ENCODE data around the gene ARHGEF16.

ARHGEF16 gene

GRCh38 chr1:3498246-3498930 is 43.9 kb downstream of the ARHGEF16 start:
- H3K36me3 ChIP-seq, result peaks cover 0 to 33% (median 0%) of the 10 kb centered on the region in 11 experiments; a peak in 4 of 22 replicates
- H4K20me1 ChIP-seq, result peaks cover 0 to 100% (median 93%) of the 10 kb centered on the region in 11 experiments; a peak in 18 of 22 replicates
- no peak overlapping the region for H3K4me3 ChIP-seq

DNA sequence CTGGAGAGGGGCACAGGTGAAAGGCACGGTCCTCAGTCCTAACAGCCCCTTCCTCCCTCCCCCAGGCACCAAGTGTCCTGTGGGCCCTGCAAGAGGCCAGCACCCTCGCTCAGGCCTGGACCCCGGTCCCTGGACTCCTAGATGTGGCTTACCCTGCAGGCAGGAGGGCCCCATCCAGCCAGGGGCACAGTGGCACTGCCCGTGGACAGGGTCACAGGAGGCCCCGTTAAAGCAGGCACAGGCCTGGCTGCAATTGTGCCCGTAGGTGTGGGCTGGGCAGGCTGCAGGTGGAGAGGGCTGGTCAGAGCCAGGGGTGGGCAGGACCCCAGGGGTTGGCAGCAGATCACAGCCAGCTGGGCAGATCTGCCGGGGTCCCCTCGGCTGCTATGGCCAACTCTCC is 44.5 kb downstream of the ARHGEF16 start:
- Histone ChIP-seq H3K9me3 (replicated peaks in 1 of 11) (no peaks in the 10 kb centered on the region), H3K9ac (peak overlapping the region in 2 of 11 experiments; percentile 24 to 29; a peak in 2 of 22 replicates), H3K4me2 (peak overlapping the region in 8 of 11 experiments; percentile 43 to 66 (median 60); a peak in 15 of 22 replicates), H3K27me3 (no peaks in the 10 kb centered on the region), H3K27ac (no peak overlapping the region), H4K20me1 (peaks cover 0 to 100% (median 94%) of the 10 kb centered on the region in 11 experiments; a peak in 18 of 22 replicates), H3K4me3 (no peak overlapping the region), H3K4me1 (peaks cover 36 to 92% (median 67%) of the 10 kb centered on the region in 10 experiments), H3K36me3 (peaks cover 0 to 27% (median 0%) of the 10 kb centered on the region in 11 experiments; a peak in 3 of 22 replicates)
- no peak for TF ChIP-seq Cebpa-rat (IDR thresholded peaks at IDR 0.05)

More at GRCh38 chr1:3498246-3498930, 43.9 kb downstream of the ARHGEF16 start:
- Histone ChIP-seq H3K4me1 (peaks cover 33 to 92% (median 67%) of the 10 kb centered on the region in 10 experiments), H3K27ac (no peak overlapping the region), H3K27me3 (no peaks in the 10 kb centered on the region), H3K9me3 (replicated peaks in 1 of 11) (no peaks in the 10 kb centered on the region), H3K9ac (peak overlapping the region in 3 of 11 experiments; percentile 24 to 35 (median 29); a peak in 3 of 22 replicates), H3K4me2 (peak overlapping the region in 9 of 11 experiments; percentile 29 to 66 (median 57); a peak in 17 of 22 replicates)
- TF ChIP-seq Cebpa-rat (IDR thresholded peaks at IDR 0.05), result no peak

DNA sequence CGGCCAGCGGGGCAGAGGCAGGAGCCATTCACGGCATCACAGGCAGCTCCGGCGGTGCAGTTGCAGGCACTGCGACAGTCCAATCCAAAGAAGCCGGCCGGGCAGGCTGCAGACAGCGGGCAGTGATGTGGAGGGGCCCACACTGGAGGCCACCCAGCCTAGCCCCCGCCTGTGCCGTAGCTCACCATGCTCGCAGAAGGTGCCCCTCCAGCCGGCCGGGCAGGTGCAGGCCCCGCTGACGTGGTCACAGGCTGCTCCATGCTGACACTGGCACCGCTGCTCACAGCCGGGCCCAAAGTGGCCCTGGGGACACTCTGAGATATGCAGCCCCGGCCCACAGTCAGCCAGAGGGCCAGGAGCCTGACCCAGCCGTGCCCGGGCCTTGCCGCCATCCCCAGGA is 45.1 kb downstream of the ARHGEF16 start:
- Histone ChIP-seq H3K36me3 (peaks cover 0 to 30% (median 0%) of the 10 kb centered on the region in 11 experiments; a peak in 4 of 22 replicates), H3K27me3 (no peaks in the 10 kb centered on the region), H3K9me3 (replicated peaks in 1 of 11) (no peaks in the 10 kb centered on the region), H3K9ac (no peak overlapping the region), H3K27ac (no peak overlapping the region), H3K4me2 (peak overlapping the region in 2 of 11 experiments; percentile 8 to 64; a peak in 2 of 22 replicates), H3K4me3 (no peak overlapping the region), H4K20me1 (peaks cover 0 to 100% (median 94%) of the 10 kb centered on the region in 11 experiments; a peak in 18 of 22 replicates), H3K4me1 (peaks cover 43 to 87% (median 62%) of the 10 kb centered on the region in 10 experiments)
- TF ChIP-seq Cebpa-rat (IDR thresholded peaks at IDR 0.05), result no peak

DNA sequence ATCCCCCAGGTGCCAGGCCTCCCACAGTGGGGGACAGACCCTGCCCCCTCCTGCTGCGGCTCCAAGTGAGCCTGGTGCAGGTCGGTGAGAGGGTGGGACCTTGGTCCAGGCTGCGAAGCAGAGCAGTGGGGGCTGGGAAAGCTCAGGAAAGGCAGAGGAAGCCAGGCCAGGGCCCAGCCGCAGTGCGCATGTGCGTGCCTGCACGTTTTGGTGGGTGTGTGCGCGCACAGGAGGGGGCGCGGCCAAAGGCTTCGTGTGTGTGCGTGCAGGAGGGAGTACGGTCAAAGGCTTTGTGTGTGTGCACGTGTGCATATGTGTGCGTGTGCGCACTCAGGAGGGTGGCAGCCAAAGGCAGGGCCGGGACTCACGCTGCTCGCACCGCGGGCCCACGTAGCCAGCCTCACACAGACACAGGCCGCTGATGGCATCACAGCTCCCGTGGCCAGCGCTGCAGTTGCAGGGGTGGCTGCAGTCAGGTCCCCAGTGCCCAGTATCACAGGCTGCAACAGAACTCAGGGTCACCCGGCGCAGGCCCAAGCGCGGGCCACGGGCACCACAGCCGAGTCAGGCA is 45.9 kb downstream of the ARHGEF16 start:
- H4K20me1 ChIP-seq, result peaks cover 0 to 100% (median 94%) of the 10 kb centered on the region in 11 experiments; a peak in 18 of 22 replicates
- peaks cover 0 to 38% (median 0%) of the 10 kb centered on the region in 11 experiments; a peak in 4 of 22 replicates for H3K36me3 ChIP-seq
- H3K9me3 ChIP-seq (replicated peaks in 1 of 11), result no peaks in the 10 kb centered on the region
- H3K27ac ChIP-seq, result no peak overlapping the region
- peaks cover 46 to 79% (median 56%) of the 10 kb centered on the region in 10 experiments for H3K4me1 ChIP-seq
- no peaks in the 10 kb centered on the region for H3K27me3 ChIP-seq
- TF ChIP-seq Cebpa-rat (IDR thresholded peaks at IDR 0.05), result no peak
- H3K4me3 ChIP-seq, result no peak overlapping the region
- H3K9ac ChIP-seq, result no peak overlapping the region
- H3K4me2 ChIP-seq, result peak overlapping the region in 3 of 11 experiments; percentile 61 to 70 (median 68); a peak in 6 of 22 replicates

DNA sequence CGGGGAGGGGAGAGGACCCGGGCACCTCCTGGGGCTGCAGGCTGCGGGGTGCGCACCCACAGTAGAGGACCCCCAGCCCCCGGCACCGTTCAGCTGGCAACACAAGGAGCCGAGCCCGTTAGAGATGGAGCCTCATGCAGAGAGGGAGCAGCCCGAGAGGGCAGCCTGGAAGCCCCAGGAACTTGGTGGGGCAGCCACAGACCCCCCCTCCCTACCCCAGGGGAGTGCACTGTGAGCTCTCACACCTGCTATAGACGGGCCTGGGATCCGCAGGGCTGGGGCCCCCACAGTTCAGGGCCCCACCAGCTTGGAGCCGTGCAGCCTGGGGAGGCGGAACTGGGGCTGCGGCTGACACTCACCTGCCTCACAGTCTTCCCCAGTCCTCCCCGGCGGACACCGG is 47.0 kb downstream of the ARHGEF16 start:
- TF ChIP-seq Cebpa-rat (IDR thresholded peaks at IDR 0.05), result no peak
- Histone ChIP-seq H3K27ac (no peak overlapping the region), H3K4me2 (peak overlapping the region in 7 of 11 experiments; percentile 31 to 70 (median 61); a peak in 15 of 22 replicates), H3K9ac (0 out of 22 replicates have a peak overlapping the region, but pooled peaks of 1 of the 11 experiments have one; percentile 9), H3K4me1 (peaks cover 35 to 68% (median 45%) of the 10 kb centered on the region in 10 experiments), H3K4me3 (no peak overlapping the region), H3K27me3 (no peaks in the 10 kb centered on the region), H4K20me1 (peaks cover 0 to 100% (median 92%) of the 10 kb centered on the region in 11 experiments; a peak in 17 of 22 replicates), H3K36me3 (peaks cover 0 to 43% (median 0%) of the 10 kb centered on the region in 11 experiments; a peak in 3 of 22 replicates), H3K9me3 (replicated peaks in 1 of 11) (no peaks in the 10 kb centered on the region)

DNA sequence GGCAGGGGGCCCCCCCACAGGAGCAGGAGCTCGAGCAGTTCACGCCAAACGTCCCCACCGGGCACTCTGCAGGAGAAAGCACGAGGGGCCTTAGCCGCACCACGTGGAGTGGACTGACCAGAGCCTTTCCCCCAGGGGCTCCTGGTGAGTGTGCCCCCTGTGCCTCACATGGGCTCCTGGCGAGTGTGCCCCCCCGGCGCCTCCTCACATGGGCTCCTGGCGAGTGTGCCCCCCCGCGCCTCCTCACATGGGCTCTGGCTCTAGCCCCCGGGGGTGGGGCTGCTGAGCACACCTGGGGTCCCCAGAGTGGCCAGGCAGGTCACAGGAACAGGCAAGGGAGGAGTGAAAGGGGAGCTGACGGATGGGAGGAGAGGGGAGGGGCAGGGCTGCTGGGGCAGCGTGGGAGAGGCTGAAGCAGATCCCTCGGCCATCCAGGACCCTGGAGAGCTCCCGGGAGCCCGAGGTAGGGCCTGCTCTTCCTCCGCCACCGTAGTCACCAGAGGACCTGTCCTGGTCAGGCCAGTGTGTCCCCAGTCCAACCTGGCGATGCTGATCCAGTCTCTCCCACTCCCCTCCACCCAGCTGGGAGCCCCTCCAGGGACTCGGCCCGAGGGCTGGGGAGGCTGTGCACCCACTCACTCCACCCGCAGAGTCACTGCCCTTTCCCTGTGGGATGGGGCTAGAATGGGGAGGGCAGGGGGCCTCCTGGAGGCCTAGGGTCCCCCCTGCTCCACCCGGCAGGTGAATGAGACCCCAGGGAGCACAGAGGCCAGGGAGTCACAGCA is 47.6 kb downstream of the ARHGEF16 start:
- 0 out of 22 replicates have a peak overlapping the region, but pooled peaks of 1 of the 11 experiments have one; percentile 9 for H3K9ac ChIP-seq
- H3K9me3 ChIP-seq (replicated peaks in 1 of 11), result no peaks in the 10 kb centered on the region
- H3K4me1 ChIP-seq, result peaks cover 29 to 62% (median 39%) of the 10 kb centered on the region in 10 experiments
- H3K36me3 ChIP-seq, result peaks cover 0 to 49% (median 0%) of the 10 kb centered on the region in 11 experiments; a peak in 3 of 22 replicates
- TF ChIP-seq Cebpa-rat (IDR thresholded peaks at IDR 0.05), result no peak
- H3K4me3 ChIP-seq, result no peak overlapping the region
- no peaks in the 10 kb centered on the region for H3K27me3 ChIP-seq
- peak overlapping the region in 7 of 11 experiments; percentile 31 to 70 (median 61); a peak in 16 of 22 replicates for H3K4me2 ChIP-seq
- no peak overlapping the region for H3K27ac ChIP-seq
- H4K20me1 ChIP-seq, result peaks cover 0 to 100% (median 92%) of the 10 kb centered on the region in 11 experiments; a peak in 18 of 22 replicates

DNA sequence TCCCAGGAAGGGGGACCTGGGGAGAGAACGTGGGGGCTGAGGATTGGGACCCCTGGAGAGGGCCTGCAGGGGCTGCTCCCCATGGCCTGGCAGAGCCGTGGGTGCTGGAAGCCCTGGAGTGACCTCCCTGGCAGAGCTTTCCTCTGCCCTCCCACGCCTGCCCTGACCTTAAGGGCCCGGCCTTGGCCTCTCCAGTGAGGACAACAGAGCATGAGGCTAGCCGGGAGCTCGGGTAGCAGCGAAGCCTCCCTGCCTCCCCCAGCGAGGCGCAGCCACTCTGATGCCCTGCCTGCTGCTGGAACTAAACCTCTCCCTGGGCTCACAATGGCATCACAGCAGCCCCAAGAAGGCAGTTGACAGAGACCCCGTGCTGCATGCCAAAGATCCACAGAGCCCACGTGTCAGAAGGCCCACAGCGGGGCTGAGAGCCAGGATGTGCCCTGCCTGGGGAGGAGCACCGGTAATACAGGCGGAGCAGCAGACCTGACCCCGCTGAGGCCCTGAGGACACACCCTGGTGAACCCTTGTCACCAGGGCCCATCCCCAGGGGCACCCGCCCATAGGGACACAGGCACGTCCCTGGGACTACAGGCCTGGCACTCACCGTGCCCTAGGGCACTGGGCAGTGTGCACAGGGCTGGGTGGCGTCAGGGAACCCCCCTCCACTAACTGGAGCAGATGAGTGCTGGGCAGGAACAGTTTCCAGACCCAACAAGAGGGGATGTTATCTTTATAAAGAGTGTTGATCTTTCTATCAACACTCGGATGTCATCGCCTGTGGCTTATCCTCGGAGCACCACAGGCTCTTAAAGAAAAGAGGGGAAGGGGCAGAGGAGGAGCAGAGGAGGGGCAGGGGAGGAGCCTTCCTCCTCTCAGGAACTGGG is 48.4 kb downstream of the ARHGEF16 start:
- H3K4me3 ChIP-seq, result no peak overlapping the region
- H4K20me1 ChIP-seq, result peaks cover 0 to 100% (median 90%) of the 10 kb centered on the region in 11 experiments; a peak in 18 of 22 replicates
- no peaks in the 10 kb centered on the region for H3K9me3 ChIP-seq (replicated peaks in 1 of 11)
- peaks cover 23 to 54% (median 32%) of the 10 kb centered on the region in 10 experiments for H3K4me1 ChIP-seq
- TF ChIP-seq Cebpa-rat (IDR thresholded peaks at IDR 0.05), result no peak
- no peak overlapping the region for H3K9ac ChIP-seq
- peaks cover 0 to 57% (median 3%) of the 10 kb centered on the region in 11 experiments; a peak in 9 of 22 replicates for H3K36me3 ChIP-seq
- no peaks in the 10 kb centered on the region for H3K27me3 ChIP-seq
- no peak overlapping the region for H3K27ac ChIP-seq
- peak overlapping the region in 2 of 11 experiments; percentile 9 to 13; a peak in 3 of 22 replicates for H3K4me2 ChIP-seq

All from BLaER1 treated with 17β-estradiol and CSF1 and Interleukin-3, amounts not matched to agents 10 nM and 100 nM (cell line).